Fibroblast of lung (primary cell): ENCODE results near the gene CERS2.

Experiments
- EZH2 ChIP-seq: IDR thresholded peaks from 2 replicates; pipeline ENCODE4 v1.5.1; 2012; ENCODE audit warnings: low read length, control low read depth, mild to moderate bottlenecking; ENCODE audit errors: missing control alignments
- TF ChIP-seq, protein P1 (sequence below), 2 donors: IDR thresholded peaks in 1 of 2; conservative IDR thresholded peaks in 1 of 2; 1 replicate in 1 of 2; 2 replicates in 1 of 2; pipeline ENCODE4 v1.5.1; 2011 to 2012; ENCODE audit warnings: low read length in 2 of 2, control low read depth in 1 of 2, inconsistent platforms in 1 of 2, low read depth in 1 of 2, mild to moderate bottlenecking in 1 of 2

DNA sequence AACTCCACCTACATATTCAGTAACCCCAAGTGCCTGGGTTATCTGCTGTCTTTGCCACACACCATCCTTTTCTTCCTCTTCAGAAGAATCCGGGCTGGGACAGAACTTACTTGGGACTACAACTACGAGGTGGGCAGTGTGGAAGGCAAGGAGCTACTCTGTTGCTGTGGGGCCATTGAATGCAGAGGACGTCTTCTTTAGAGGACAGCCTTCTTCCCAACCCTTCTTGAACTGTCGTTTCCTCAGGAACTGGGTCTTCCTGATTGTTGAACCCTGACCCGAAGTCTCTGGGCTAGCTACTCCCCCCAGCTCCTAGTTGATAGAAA is 10.5 kb downstream of the CERS2 start:
- TF ChIP-seq, protein P1, sequence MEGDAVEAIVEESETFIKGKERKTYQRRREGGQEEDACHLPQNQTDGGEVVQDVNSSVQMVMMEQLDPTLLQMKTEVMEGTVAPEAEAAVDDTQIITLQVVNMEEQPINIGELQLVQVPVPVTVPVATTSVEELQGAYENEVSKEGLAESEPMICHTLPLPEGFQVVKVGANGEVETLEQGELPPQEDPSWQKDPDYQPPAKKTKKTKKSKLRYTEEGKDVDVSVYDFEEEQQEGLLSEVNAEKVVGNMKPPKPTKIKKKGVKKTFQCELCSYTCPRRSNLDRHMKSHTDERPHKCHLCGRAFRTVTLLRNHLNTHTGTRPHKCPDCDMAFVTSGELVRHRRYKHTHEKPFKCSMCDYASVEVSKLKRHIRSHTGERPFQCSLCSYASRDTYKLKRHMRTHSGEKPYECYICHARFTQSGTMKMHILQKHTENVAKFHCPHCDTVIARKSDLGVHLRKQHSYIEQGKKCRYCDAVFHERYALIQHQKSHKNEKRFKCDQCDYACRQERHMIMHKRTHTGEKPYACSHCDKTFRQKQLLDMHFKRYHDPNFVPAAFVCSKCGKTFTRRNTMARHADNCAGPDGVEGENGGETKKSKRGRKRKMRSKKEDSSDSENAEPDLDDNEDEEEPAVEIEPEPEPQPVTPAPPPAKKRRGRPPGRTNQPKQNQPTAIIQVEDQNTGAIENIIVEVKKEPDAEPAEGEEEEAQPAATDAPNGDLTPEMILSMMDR (conservative IDR thresholded peaks at IDR 0.05 in 1 of 2, IDR thresholded peaks at IDR 0.05 in 1 of 2; ENCODE audit: low read depth in 1 of 2, low read length in 2 of 2), result no peak
- TF ChIP-seq EZH2, result no peak
